K562 (cell line): ENCODE results near the gene CHCHD4. TPM values are rescaled to one million over a fixed set of nuclear protein-coding genes. Genes with fewer than 3 reads are reported as not detected.
A peak's percentile ranks its signal among the peaks of the same experiment; 100 is the strongest.

Source experiments
- ATAC-seq: fragments of 200-7000 bp; cut with Tn5 transposase; 3 replicates; pipeline ENCODE4 v1.9.1; 2020; ENCODE audit warnings: moderate library complexity
- BruUV-seq: library from RNA; stranded (reverse); fragments of 400-500 nt; replicated peaks from 2 replicates; lab custom pipeline; 2021; lab: Mats Ljungman, UMichigan
- CTCF ChIA-PET: fragments of 300-600 bp; formaldehyde crosslinking; extraction: SDS; loops from one replicate; lab custom pipeline; 2021; ENCODE audit warnings: low intra/inter-chr PET ratio; lab: Yijun Ruan, JAX
- POLR2A ChIA-PET: fragments of 300-600, 350-650 bp; sonication (Branson Sonifier 250); formaldehyde crosslinking; extraction: SDS; loops from one replicate; lab custom pipeline; 2021; ENCODE audit warnings: antibody characterized with exemption, inconsistent platforms; lab: Yijun Ruan, JAX
- DNase-seq, 4 experiments: peaks; one replicate each; pipeline versions ENCODE4 v3.0.0 to v3.0.0-alpha.2; 2011 to 2018; ENCODE audit warnings: low spot score in 3 of 4, mixed read lengths in 3 of 4; ENCODE audit errors: extremely low read depth in 1 of 4
- FAIRE-seq: peaks from 2 replicates; lab custom pipeline; 2011; peaks lifted over from hg19 to GRCh38; lab: Jason Lieb, UNC
- H2AFZ ChIP-seq: 2 replicates; pipeline ENCODE4 v1.6.0; 2011; ENCODE audit warnings: low read depth, low read length, control low read depth, inconsistent platforms
- H3K27ac ChIP-seq: fragments of 200-600 bp; 3 replicates; pipeline ENCODE4 v1.8.0; 2011; ENCODE audit warnings: low read depth, mild to moderate bottlenecking, control low read depth, inconsistent platforms, low read length, moderate library complexity, mixed read lengths; ENCODE audit errors: extremely low read depth
- H3K27me3 ChIP-seq, 2 experiments: fragments of 300-600 bp in 1 of 2; 2 replicates in 1 of 2; 3 replicates in 1 of 2; pipeline versions ENCODE4 v1.6.0 to v1.8.0; 2011; ENCODE audit warnings: inconsistent platforms in 2 of 2, low read length in 2 of 2, mild to moderate bottlenecking in 1 of 2, mixed read lengths in 1 of 2, moderate library complexity in 1 of 2; ENCODE audit not compliant: control insufficient read depth in 2 of 2, insufficient read depth in 2 of 2
- H3K36me3 ChIP-seq: fragments of 300-600 bp; 3 replicates; pipeline ENCODE4 v1.8.0; 2011; ENCODE audit warnings: mild to moderate bottlenecking, low read length, inconsistent platforms; ENCODE audit not compliant: control insufficient read depth, insufficient read depth
- H3K4me1 ChIP-seq, 2 experiments: fragments of 200-600 bp in 1 of 2; replicated peaks in 1 of 2; 2 replicates in 1 of 2; 3 replicates in 1 of 2; pipeline versions ENCODE4 v1.5.1 to v1.8.0; 2011; ENCODE audit warnings: inconsistent platforms in 2 of 2, low read length in 2 of 2, mild to moderate bottlenecking in 1 of 2, mixed read lengths in 1 of 2, moderate library complexity in 1 of 2; ENCODE audit not compliant: control insufficient read depth in 2 of 2, insufficient read depth in 2 of 2
- H3K4me2 ChIP-seq: 2 replicates; pipeline ENCODE4 v1.6.1; 2011; ENCODE audit warnings: low read length, control low read depth, inconsistent platforms, mixed read lengths; ENCODE audit not compliant: insufficient read depth
- H3K4me3 ChIP-seq: fragments of 200-600 bp; sonication (generic), shearing (Covaris generic); 2 replicates; pipeline ENCODE4 v1.5.1; 2016; ENCODE audit warnings: control low read depth, inconsistent platforms
- H3K79me2 ChIP-seq: fragments of 200-600 bp; 3 replicates; pipeline ENCODE4 v1.8.0; 2011; ENCODE audit warnings: low read length, inconsistent platforms; ENCODE audit not compliant: control insufficient read depth, insufficient read depth
- H3K9ac ChIP-seq, 2 experiments: 2 replicates each; pipeline versions ENCODE4 v1.6.0 to v1.6.1; 2011; ENCODE audit warnings: low read depth in 2 of 2, low read length in 2 of 2, control low read depth in 1 of 2, inconsistent platforms in 1 of 2, mild to moderate bottlenecking in 1 of 2, mixed read lengths in 1 of 2; ENCODE audit not compliant: insufficient read depth in 1 of 2
- H3K9me1 ChIP-seq: one replicate; pipeline ENCODE4 v1.6.0; 2011; ENCODE audit warnings: inconsistent platforms, mild to moderate bottlenecking, low read length, moderate library complexity; ENCODE audit not compliant: control insufficient read depth, insufficient read depth
- H3K9me3 ChIP-seq: replicated peaks from 2 replicates; pipeline ENCODE4 v1.5.1; 2011; ENCODE audit warnings: low read depth, low read length, inconsistent platforms; ENCODE audit not compliant: control insufficient read depth, insufficient read depth
- H4K20me1 ChIP-seq: replicated peaks from 2 replicates; pipeline ENCODE4 v1.6.1; 2011; ENCODE audit warnings: low read length, inconsistent platforms, mixed read lengths; ENCODE audit not compliant: control insufficient read depth, insufficient read depth
- BHLHE40 ChIP-seq: IDR thresholded peaks from 2 replicates; pipeline ENCODE4 v1.6.1; 2011; ENCODE audit warnings: low read length, improper control_type of control experiment
- CTCF ChIP-seq, 3 experiments: IDR thresholded peaks in 2 of 3; conservative IDR thresholded peaks in 1 of 3; 2 replicates each; pipeline ENCODE4 v1.5.1; 2011 to 2012; ENCODE audit warnings: low read length in 3 of 3, mild to moderate bottlenecking in 3 of 3, control low read depth in 2 of 3, improper control_type of control experiment in 1 of 3, inconsistent platforms in 1 of 3, low read depth in 1 of 3, mixed read lengths in 1 of 3, moderate library complexity in 1 of 3; ENCODE audit not compliant: insufficient read depth in 2 of 3
- E2F3 ChIP-seq: fragments of 250-450 bp; sonication (Bioruptor Pico); IDR thresholded peaks from 2 replicates; pipeline ENCODE4 v1.4.0; 2020; ENCODE audit warnings: mild to moderate bottlenecking
- E2F5 ChIP-seq: sonication (generic); formaldehyde crosslinking; IDR thresholded peaks from 2 replicates; pipeline ENCODE4 v1.8.0; 2022; ENCODE audit warnings: mild to moderate bottlenecking, missing genetic modification reagents
- FOXA3 ChIP-seq, 2 experiments: fragments of 450-650 bp in 1 of 2; sonication (generic) in 1 of 2; formaldehyde crosslinking; IDR thresholded peaks in 1 of 2; conservative IDR thresholded peaks in 1 of 2; 2 replicates each; pipeline versions ENCODE4 v1.4.0 to v1.8.0; 2020 to 2022; ENCODE audit warnings: mild to moderate bottlenecking in 2 of 2, missing genetic modification reagents in 1 of 2
- NFATC3 ChIP-seq: fragments of 450-650 bp; IDR thresholded peaks from 2 replicates; pipeline ENCODE4 v1.6.1; 2017; ENCODE audit warnings: mild to moderate bottlenecking
- ZBTB34 ChIP-seq: fragments of 250-450 bp; sonication (Bioruptor Pico); IDR thresholded peaks from 2 replicates; pipeline ENCODE4 v1.8.0; 2021; ENCODE audit warnings: mild to moderate bottlenecking, moderate library complexity
- WGBS: fragments of 100-300 bp; shearing (Covaris generic); methylation state at CpG from one replicate; pipeline ENCODE4 v1.1.6; 2016; ENCODE audit warnings: low coverage, mixed read lengths; ENCODE audit not compliant: insufficient coverage; ENCODE audit errors: missing lambda C conversion rate; 5-methylcytosine and 5-hydroxymethylcytosine counted together
- in situ Hi-C: fragments of 300-500 bp; cut with MboI; formaldehyde crosslinking; loops from 4 replicates; pipeline ENCODE4 v1.15.0; 2018; ENCODE audit warnings: inconsistent platforms, mixed read lengths
- intact Hi-C: fragments of 100-400 bp; cut with micrococcal nuclease; formaldehyde crosslinking; loops from 2 replicates; pipeline ENCODE4 v1.14.2; 2022
- polyA plus RNA-seq, 8 experiments: library from polyadenylated mRNA; depleted of rRNA in 4 of 8; stranded (reverse) in 5 of 8; unstranded in 3 of 8; fragments of >200 nt; fragmentation: Nextera tagmentation in 2 of 8; fragmentation: Illumina TruSeq in 1 of 8; extraction: Ambion mirVana in 2 of 8; extraction: Trizol in 1 of 8; gene quantifications; 2 replicates each; pipeline versions ENCODE4 v1.2.1 to v1.2.3, GENCODE V29; 2011 to 2014; ENCODE audit warnings: inconsistent platforms in 1 of 8, missing spikeins in 1 of 8
- total RNA-seq, 7 experiments: library from RNA; depleted of rRNA in 6 of 7; stranded (reverse); fragments of >200 nt in 6 of 7; fragmentation: Illumina TruSeq in 2 of 7; extraction: Trizol in 2 of 7; gene quantifications; 2 replicates each; pipeline versions ENCODE4 v1.2.1 to v1.2.3, GENCODE V29; 2011 to 2021; ENCODE audit warnings: low replicate concordance in 1 of 7
- TF ChIP-seq, protein P1 (sequence below): fragments of 250-450 bp; sonication (Bioruptor Pico); IDR thresholded peaks from 2 replicates; pipeline ENCODE4 v1.4.0; 2020

The CHCHD4 gene
- total and polyA plus RNA-seq, 9 of the 15 experiments (the other 6 are each of a cell fraction or from before 2014, with no cell fraction given) = 55.4 to 225 (median 77.2) TPM

GRCh38 chr3:14152963-14153355 lies 28.3 kb upstream of the CHCHD4 start (continued):
- TF ChIP-seq, protein P1, sequence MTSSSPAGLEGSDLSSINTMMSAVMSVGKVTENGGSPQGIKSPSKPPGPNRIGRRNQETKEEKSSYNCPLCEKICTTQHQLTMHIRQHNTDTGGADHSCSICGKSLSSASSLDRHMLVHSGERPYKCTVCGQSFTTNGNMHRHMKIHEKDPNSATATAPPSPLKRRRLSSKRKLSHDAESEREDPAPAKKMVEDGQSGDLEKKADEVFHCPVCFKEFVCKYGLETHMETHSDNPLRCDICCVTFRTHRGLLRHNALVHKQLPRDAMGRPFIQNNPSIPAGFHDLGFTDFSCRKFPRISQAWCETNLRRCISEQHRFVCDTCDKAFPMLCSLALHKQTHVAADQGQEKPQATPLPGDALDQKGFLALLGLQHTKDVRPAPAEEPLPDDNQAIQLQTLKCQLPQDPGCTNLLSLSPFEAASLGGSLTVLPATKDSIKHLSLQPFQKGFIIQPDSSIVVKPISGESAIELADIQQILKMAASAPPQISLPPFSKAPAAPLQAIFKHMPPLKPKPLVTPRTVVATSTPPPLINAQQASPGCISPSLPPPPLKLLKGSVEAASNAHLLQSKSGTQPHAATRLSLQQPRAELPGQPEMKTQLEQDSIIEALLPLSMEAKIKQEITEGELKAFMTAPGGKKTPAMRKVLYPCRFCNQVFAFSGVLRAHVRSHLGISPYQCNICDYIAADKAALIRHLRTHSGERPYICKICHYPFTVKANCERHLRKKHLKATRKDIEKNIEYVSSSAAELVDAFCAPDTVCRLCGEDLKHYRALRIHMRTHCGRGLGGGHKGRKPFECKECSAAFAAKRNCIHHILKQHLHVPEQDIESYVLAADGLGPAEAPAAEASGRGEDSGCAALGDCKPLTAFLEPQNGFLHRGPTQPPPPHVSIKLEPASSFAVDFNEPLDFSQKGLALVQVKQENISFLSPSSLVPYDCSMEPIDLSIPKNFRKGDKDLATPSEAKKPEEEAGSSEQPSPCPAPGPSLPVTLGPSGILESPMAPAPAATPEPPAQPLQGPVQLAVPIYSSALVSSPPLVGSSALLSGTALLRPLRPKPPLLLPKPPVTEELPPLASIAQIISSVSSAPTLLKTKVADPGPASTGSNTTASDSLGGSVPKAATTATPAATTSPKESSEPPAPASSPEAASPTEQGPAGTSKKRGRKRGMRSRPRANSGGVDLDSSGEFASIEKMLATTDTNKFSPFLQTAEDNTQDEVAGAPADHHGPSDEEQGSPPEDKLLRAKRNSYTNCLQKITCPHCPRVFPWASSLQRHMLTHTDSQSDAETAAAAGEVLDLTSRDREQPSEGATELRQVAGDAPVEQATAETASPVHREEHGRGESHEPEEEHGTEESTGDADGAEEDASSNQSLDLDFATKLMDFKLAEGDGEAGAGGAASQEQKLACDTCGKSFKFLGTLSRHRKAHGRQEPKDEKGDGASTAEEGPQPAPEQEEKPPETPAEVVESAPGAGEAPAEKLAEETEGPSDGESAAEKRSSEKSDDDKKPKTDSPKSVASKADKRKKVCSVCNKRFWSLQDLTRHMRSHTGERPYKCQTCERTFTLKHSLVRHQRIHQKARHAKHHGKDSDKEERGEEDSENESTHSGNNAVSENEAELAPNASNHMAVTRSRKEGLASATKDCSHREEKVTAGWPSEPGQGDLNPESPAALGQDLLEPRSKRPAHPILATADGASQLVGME = no peak
- TF ChIP-seq BHLHE40 = no peak
- no peak for TF ChIP-seq NFATC3

GRCh38 chr3:14152233-14152962 lies 27.7 kb upstream of the CHCHD4 start:
- H3K4me1 ChIP-seq = no peaks in the 10 kb centered on the region; a peak in 1 of 5 replicates
- peaks cover 74% of the 10 kb centered on the region for H3K36me3 ChIP-seq
- FAIRE-seq (no peak), DNase-seq (peak; percentile 51 to 65 (median 59)), ATAC-seq (peak; percentile 84)
- WGBS = 78% methylated on average over 11 of the region's 11 CpGs
- no TSS peak for BruUV-seq
- no peak overlapping the region for H2AFZ ChIP-seq
- no peaks in the 10 kb centered on the region for H3K79me2 ChIP-seq
- POLR2A ChIA-PET = interaction anchor here (0.7 to 3.6 kb wide), 8 partner anchors 7 to 273 kb away, joined by 3 to 18 read pairs (median 5); partner anchors contain the start of genes CHCHD4, LSM3, TMEM43 and XPC
- in situ Hi-C loops (no loop called here), intact Hi-C loops (no loop called here)
- CTCF ChIA-PET = interaction anchor here (1.0 to 1.1 kb wide), 2 partner anchors 156 to 315 kb away, joined by 3 read pairs; no protein-coding TSS in a partner anchor
- no peak overlapping the region for H3K27ac ChIP-seq
- H3K9me1 ChIP-seq = no peaks in the 10 kb centered on the region
- no peak overlapping the region for H3K4me3 ChIP-seq
- no peak overlapping the region for H3K4me2 ChIP-seq
- H4K20me1 ChIP-seq = no peaks in the 10 kb centered on the region; the same call in 1 of the 2 replicates
- H3K9ac ChIP-seq = no peak overlapping the region
- no peaks in the 10 kb centered on the region for H3K27me3 ChIP-seq
- no peaks in the 10 kb centered on the region for H3K9me3 ChIP-seq
- TF ChIP-seq E2F3 (CRISPR knock-in tag) (no peak), CTCF (IDR thresholded peaks at IDR 0.05 in 2 of 3, conservative IDR thresholded peaks at IDR 0.05 in 1 of 3; ENCODE audit: insufficient read depth in 2 of 3, low read depth in 1 of 3, low read length in 3 of 3) (peak; percentile 62 to 69 (median 65)), ZBTB34 (CRISPR knock-in tag) (no peak), E2F5 (no peak), FOXA3 (CRISPR knock-in tag; conservative IDR thresholded peaks at IDR 0.05 in 1 of 2, IDR thresholded peaks at IDR 0.05 in 1 of 2) (no peak)
